DND-41 (cell line): ENCODE results near the gene CLDND1.

Source experiments
- ATAC-seq: fragments of 200-7000 bp; cut with Tn5 transposase; 3 replicates; pipeline ENCODE4 v1.9.1; 2021; ENCODE audit warnings: low read depth; ENCODE audit not compliant: insufficient read depth
- DNase-seq: peaks from one replicate; pipeline ENCODE4 v3.0.0-alpha.2; 2020
- H2AFZ ChIP-seq: 2 replicates; pipeline ENCODE4 v1.6.0; 2012; ENCODE audit warnings: low read depth, low read length
- H3K27ac ChIP-seq: 2 replicates; pipeline ENCODE4 v1.5.1; 2012; ENCODE audit warnings: low read length, inconsistent platforms
- H3K27me3 ChIP-seq: fragments of 200-600 bp; sonication (generic); 2 replicates; pipeline ENCODE4 v1.6.0; 2012; ENCODE audit warnings: low read length, mild to moderate bottlenecking, inconsistent platforms; ENCODE audit not compliant: insufficient read depth, poor library complexity
- H3K36me3 ChIP-seq: 2 replicates; pipeline ENCODE4 v1.5.1; 2012; ENCODE audit warnings: low read length, inconsistent platforms; ENCODE audit not compliant: insufficient read depth
- H3K4me1 ChIP-seq: 2 replicates; pipeline ENCODE4 v1.5.1; 2012; ENCODE audit warnings: mild to moderate bottlenecking, low read length; ENCODE audit not compliant: insufficient read depth
- H3K4me2 ChIP-seq: 2 replicates; pipeline ENCODE4 v1.6.0; 2012; ENCODE audit warnings: mild to moderate bottlenecking, moderate library complexity, low read length, inconsistent platforms; ENCODE audit not compliant: insufficient read depth
- H3K4me3 ChIP-seq, 2 experiments: fragments of 200-600 bp in 1 of 2; shearing (Covaris generic) in 1 of 2; 2 replicates each; pipeline ENCODE4 v1.5.1; 2012 to 2016; ENCODE audit warnings: inconsistent platforms in 2 of 2, low read length in 2 of 2, mild to moderate bottlenecking in 2 of 2, low read depth in 1 of 2, moderate library complexity in 1 of 2
- H3K79me2 ChIP-seq: 2 replicates; pipeline ENCODE4 v1.6.0; 2012; ENCODE audit warnings: low read length, inconsistent platforms; ENCODE audit not compliant: insufficient read depth
- H3K9ac ChIP-seq: 2 replicates; pipeline ENCODE4 v1.6.0; 2012; ENCODE audit warnings: low read depth, mild to moderate bottlenecking, inconsistent platforms, low read length, moderate library complexity
- H3K9me3 ChIP-seq: 2 replicates; pipeline ENCODE4 v1.5.1; 2012; ENCODE audit warnings: low read length, moderate library complexity, mild to moderate bottlenecking, inconsistent platforms; ENCODE audit not compliant: insufficient read depth, severe bottlenecking
- H4K20me1 ChIP-seq: 2 replicates; pipeline ENCODE4 v1.6.0; 2012; ENCODE audit warnings: low read length; ENCODE audit not compliant: insufficient read depth
- EZH2 ChIP-seq: IDR thresholded peaks from 3 replicates; pipeline ENCODE4 v1.6.1; 2012; ENCODE audit warnings: borderline replicate concordance, low read depth, mild to moderate bottlenecking, moderate library complexity, low read length, inconsistent platforms; ENCODE audit not compliant: severe bottlenecking
- TF ChIP-seq, protein P1 (sequence below): IDR thresholded peaks from 2 replicates; pipeline ENCODE4 v1.5.1; 2012; ENCODE audit warnings: borderline replicate concordance, low read length, moderate library complexity, mild to moderate bottlenecking; ENCODE audit not compliant: poor library complexity, severe bottlenecking; ENCODE audit errors: extremely low read depth

The CLDND1 gene

DNA sequence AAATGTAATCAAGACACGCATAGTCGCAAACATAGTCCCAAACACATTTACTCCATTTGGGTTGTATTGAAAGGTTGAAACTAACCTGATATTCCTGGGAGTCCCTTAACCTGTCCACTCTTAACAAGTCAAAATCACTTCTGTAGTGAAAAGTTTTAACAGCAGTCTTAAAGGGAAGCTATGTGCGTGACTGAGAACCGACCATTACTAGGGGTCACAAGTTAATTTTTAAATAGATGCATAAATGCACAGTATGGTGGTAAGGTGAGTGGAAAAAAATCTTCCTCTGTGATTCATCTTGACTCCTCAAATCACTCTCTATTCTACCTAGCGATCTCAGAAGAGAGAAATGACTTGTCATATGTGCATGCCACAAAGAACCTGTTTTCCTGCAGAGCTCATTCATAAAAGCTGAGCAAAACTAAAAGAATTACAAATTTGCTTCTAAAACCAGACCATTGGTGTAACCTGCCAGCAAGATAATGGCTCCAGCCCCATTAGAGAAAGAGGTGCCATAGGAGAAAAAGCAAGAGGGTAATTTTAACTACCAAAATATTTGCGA, 13.8 kb upstream of the CLDND1 start:
- H3K27me3 ChIP-seq: peaks cover 6% of the 10 kb centered on the region

DNA sequence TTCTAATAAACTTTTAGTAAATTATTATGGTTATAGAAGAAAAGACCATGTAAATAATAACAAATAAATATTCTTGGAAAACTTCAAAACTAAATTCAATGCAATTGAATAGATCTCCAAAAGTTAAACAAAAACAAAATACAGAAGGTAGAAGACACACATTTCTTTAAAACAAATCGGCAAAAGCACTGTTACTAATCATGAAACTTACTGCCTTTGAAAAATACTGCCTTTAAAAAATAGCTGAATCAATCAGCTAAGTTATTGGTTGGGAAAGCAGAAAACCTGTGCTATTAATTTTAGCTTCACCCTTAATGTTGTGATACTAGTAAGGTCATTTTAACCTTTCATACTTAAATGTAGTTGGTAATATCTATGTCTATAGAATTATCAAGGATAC, 12.0 kb upstream of the CLDND1 start:
- H3K9ac ChIP-seq: no peak overlapping the region
- peaks cover 6% of the 10 kb centered on the region for H3K27me3 ChIP-seq
- no peak overlapping the region for H3K27ac ChIP-seq
- H3K4me1 ChIP-seq: no peaks in the 10 kb centered on the region
- no peak overlapping the region for H3K4me3 ChIP-seq
- H4K20me1 ChIP-seq: no peaks in the 10 kb centered on the region
- DNase-seq: no peak
- H3K4me2 ChIP-seq: no peak overlapping the region
- no peak for TF ChIP-seq EZH2
- TF ChIP-seq, protein P1, sequence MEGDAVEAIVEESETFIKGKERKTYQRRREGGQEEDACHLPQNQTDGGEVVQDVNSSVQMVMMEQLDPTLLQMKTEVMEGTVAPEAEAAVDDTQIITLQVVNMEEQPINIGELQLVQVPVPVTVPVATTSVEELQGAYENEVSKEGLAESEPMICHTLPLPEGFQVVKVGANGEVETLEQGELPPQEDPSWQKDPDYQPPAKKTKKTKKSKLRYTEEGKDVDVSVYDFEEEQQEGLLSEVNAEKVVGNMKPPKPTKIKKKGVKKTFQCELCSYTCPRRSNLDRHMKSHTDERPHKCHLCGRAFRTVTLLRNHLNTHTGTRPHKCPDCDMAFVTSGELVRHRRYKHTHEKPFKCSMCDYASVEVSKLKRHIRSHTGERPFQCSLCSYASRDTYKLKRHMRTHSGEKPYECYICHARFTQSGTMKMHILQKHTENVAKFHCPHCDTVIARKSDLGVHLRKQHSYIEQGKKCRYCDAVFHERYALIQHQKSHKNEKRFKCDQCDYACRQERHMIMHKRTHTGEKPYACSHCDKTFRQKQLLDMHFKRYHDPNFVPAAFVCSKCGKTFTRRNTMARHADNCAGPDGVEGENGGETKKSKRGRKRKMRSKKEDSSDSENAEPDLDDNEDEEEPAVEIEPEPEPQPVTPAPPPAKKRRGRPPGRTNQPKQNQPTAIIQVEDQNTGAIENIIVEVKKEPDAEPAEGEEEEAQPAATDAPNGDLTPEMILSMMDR: no peak
- H3K79me2 ChIP-seq: no peaks in the 10 kb centered on the region
- H3K9me3 ChIP-seq: no peaks in the 10 kb centered on the region
- H2AFZ ChIP-seq: no peak overlapping the region
- ATAC-seq: no peak
- no peaks in the 10 kb centered on the region for H3K36me3 ChIP-seq

More for the DNA sequence above, 13.8 kb upstream of the CLDND1 start:
- Histone ChIP-seq H3K4me3 (no peak overlapping the region), H3K9me3 (no peaks in the 10 kb centered on the region), H3K4me2 (no peak overlapping the region), H4K20me1 (no peaks in the 10 kb centered on the region), H3K9ac (no peak overlapping the region), H3K4me1 (no peaks in the 10 kb centered on the region), H2AFZ (no peak overlapping the region), H3K79me2 (no peaks in the 10 kb centered on the region), H3K36me3 (no peaks in the 10 kb centered on the region), H3K27ac (no peak overlapping the region)
- no peak for ATAC-seq
- DNase-seq: no peak
- TF ChIP-seq, protein P1: no peak
- TF ChIP-seq EZH2: no peak

DNA sequence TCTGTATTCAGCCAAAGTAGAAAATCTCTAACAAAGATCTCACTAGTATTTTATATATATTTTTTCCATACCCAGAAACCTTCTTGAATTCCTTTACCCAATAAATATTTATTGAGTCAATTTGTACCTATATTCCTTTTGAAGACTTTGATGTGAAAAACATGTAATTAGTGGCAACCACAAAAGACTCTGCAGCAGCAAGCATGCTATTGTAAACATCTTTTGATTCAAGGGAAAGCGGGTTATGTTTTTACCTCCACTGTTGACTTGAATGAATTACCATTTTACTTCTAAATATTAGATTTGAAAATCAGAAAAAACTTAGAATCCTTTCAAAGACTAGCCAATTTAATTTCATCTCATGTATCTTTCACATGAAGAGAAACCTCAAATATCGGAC, 11.5 kb upstream of the CLDND1 start:
- DNase-seq: no peak
- Histone ChIP-seq H3K36me3 (no peaks in the 10 kb centered on the region), H3K79me2 (no peaks in the 10 kb centered on the region), H3K27me3 (peaks cover 6% of the 10 kb centered on the region), H3K4me1 (no peaks in the 10 kb centered on the region), H3K9me3 (no peaks in the 10 kb centered on the region), H3K27ac (no peak overlapping the region), H4K20me1 (no peaks in the 10 kb centered on the region), H2AFZ (no peak overlapping the region), H3K4me2 (no peak overlapping the region), H3K9ac (no peak overlapping the region), H3K4me3 (no peak overlapping the region)
- no peak for TF ChIP-seq EZH2
- TF ChIP-seq, protein P1: no peak
- no peak for ATAC-seq
